Stimulated activated CD8-positive, alpha-beta memory T cell treated with anti-CD3 and anti-CD28 coated beads, Interleukin-12 subunit alpha, Interleukin-12 subunit beta, amount 100 ng/mL, for 1 hour (primary cell): Measurements from ENCODE around the gene CIDEB.

Experiments used
- DNase-seq: peaks from one replicate; pipeline ENCODE4 v3.0.0-alpha.2; 2020; ENCODE audit warnings: low read depth

CIDEB gene

DNA sequence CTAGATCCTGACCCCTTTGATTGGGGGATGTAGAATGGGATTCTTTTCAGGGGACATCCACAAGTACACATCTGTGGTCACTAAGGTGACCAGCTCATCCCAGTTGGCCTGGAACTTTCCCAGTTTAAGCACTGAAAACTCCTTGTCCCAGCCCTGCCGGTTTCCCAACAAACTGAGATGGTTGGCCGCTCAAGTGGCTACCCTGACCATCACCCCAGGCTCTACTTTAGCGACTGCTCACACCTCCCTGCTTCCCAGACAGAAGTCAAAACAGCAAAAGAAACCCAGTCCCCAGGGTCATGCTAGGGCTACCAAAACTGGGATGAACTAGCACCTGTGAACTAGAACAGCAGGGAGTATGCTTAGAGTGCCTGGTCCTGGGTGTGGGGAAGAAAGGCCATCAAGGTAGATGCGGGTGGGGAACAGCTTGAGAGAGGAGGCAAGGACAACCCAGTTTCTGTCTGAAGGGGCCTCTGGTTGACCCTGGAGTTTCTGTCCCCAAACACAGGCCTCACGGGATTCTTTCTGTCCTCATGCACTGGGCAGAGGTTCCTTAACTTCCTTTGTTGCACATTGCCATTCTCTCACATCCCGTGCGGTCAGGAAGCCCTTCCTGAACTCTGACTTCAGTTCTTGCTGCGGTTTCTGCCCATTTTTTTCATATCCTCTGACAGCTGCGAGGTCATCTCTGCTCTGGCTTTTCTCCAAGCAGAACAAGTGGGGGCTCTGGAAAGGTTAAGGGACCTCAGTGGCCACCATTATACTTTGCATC lies 5.1 kb upstream of the CIDEB start:
- DNase-seq = no peak

DNA sequence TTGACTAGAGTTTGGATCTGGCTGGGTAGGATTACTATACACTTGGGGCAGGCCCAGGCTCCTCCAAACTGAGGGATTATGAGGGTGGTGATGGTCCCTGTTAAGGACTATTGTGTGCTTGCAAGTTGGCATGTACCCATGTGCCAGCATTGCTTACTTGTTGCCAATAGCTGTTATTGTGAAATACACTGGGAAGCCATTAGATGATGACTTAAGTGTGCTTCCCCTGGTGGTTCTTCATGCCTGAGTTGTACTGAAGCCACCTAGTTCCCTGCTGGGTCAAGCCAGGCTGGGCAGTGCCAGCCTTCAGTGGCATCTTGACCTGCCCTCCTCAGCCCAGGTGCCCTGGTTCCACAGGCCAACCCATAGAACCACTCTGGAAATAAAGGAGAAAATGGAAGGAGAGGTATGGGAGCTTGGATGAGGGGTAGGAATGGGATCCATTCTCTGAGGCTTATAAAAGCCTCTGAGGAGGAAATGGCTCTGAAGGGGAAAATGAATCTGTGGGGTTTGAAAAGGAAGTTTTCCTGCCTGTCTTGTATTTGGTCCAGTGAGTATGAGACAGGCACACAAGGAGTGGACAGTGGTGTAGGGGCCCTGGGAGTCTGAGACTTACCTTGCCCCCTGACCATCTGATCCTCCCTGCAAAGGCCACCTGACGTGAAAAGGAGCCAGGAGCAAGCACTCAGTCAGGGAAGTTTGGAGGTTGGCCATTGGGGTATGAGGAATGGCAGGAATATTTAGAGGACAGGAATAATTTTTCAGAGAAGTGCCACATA lies 4.2 kb upstream of the CIDEB start:
- no peak for DNase-seq

DNA sequence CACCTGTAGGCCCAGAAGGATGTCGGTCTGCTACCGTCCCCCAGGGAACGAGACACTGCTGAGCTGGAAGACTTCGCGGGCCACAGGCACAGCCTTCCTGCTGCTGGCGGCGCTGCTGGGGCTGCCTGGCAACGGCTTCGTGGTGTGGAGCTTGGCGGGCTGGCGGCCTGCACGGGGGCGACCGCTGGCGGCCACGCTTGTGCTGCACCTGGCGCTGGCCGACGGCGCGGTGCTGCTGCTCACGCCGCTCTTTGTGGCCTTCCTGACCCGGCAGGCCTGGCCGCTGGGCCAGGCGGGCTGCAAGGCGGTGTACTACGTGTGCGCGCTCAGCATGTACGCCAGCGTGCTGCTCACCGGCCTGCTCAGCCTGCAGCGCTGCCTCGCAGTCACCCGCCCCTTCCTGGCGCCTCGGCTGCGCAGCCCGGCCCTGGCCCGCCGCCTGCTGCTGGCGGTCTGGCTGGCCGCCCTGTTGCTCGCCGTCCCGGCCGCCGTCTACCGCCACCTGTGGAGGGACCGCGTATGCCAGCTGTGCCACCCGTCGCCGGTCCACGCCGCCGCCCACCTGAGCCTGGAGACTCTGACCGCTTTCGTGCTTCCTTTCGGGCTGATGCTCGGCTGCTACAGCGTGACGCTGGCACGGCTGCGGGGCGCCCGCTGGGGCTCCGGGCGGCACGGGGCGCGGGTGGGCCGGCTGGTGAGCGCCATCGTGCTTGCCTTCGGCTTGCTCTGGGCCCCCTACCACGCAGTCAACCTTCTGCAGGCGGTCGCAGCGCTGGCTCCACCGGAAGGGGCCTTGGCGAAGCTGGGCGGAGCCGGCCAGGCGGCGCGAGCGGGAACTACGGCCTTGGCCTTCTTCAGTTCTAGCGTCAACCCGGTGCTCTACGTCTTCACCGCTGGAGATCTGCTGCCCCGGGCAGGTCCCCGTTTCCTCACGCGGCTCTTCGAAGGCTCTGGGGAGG lies 3.1 kb upstream of the CIDEB start, which contains the start of gene LTB4R:
Gene LTB4R, plus strand, starts transcription at position 857 of the 959 bp plus-strand sequence. CDS start 4,150 bp downstream, outside the sequence.
- peak; percentile 22 for DNase-seq

DNA sequence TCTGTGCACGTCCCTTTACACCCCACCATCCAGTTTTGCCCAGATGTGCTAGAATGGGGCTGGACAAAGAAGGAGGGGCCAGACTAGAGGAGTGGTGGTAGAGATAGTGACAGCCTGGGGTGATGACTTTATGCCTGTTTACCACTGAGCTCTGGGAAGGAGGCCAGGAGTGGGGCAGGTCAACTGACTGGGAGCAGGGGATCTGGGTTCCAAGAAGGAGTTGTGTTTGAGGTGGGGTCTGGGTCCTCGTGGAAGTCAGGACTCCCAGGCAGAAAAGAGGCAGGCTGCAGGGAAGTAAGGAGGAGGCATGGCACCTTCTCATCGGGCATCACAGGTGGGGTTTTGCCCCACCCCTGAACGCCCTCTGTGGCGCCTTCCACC lies 2.5 kb upstream of the CIDEB start:
- no peak for DNase-seq

DNA sequence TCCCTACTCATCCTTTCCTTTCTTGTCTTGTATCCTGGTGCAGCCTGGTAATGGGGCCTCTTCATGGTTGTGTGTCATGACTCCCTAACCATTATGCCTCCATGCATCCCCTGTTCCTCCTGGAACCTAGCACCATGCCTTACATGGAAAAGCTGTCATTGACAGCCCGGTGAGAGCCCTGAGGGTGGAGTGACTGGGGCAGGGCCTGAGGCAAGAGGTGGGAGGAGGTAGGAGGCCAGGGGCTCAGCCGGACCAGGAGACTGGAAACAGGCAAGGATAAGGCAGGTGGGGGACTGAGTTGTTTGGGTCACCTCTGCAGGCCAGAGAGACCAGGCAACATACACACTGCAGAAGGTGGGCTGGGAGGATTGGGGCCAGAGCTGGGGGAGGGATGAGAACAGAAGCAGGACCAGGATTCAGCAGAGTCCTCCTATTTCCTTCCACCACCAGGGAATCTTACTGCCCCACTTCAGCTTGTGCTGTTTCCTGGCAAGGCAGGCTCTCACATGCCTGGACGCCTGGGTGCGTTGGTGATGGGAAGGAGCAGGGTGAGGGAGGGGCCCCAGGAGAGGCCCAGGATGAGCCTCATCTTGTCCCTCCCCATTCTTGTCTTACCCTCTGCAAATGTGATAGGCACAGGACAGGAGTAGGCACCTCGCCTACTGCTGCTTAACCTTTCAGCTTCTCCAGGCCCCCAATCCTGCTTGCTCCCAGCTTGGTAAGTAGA lies 1.9 kb upstream of the CIDEB start, which contains the start of gene LTB4R2:
Gene LTB4R2, plus strand, starts transcription at position 603 of the 727 bp plus-strand sequence. CDS start 525 bp downstream, outside the sequence.
- DNase-seq = no peak

DNA sequence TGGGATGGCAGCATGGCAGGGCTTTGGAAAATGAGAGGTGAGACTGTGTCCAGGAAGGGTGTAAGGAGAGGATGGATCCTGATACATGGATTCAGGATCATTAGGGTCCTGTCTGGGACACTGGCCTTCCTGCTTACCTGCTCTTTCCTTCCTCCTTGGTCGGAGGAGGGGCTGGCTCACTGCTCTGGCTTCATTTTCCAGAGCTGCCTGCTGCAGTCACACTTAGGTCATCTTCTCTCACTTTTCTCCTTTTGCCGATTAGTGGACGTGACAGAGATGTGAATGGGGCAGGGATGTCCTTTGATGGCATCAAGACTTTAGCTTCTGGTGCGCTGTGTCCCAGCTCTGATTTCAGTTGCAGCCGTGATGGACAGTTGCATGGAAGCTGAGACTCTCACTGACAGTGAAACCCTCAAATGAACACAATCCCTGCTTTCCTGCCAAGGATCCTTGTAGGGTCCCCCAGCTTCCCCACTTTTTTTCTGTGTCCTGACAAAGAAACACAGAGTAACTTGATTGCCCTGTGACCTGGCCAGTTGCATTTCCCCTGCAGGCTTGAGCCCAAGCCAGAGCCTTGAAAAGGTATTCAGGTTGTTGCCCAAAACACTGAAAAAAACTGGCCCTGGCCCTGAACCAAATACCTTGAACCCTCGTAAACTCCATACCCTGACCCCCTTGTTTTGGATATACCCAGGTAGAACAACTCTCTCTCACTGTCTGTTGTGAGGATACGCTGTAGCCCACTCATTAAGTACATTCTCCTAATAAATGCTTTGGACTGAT lies 756 bp upstream of the CIDEB start:
- no peak for DNase-seq

DNA sequence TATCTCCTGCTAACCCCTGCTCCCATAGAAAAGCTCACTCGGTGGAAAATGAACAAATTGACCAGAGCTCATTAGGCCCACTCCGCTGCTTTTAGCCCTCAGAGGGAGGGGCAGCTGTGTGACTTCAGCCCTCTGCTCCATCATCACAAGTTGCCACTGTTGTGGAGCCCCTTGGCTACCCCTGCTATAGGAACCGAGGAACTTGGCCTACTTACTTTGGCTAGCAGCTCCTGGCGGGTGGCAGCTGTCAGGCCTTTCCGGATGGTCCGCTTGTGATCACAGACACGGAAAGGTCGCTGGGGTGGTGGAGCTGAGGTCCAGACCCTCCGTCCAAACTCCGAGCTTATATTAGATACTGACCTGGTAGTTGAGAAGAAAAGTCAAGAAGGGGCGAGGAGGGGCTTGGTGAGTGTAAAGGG lies 612 bp downstream of the CIDEB start:
- DNase-seq = no peak

DNA sequence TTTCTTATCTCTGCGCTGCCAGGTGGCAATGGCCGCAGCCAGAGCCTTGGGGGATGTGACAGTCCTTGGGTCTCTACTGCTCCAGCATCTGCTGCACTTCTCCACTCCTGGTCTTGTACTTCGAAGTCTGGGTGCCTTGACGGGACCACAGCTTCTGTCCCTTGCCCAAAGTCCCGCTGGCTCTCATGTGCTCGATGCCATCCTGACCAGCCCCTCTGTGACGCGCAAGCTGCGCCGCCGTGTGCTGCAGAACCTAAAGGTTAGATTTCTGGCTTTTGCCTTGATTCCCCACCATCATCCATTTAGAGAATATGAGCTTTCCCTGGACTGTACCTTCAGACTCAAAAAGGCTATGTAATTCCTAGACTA lies 3.8 kb downstream of the CIDEB start:
- no peak for DNase-seq

DNA sequence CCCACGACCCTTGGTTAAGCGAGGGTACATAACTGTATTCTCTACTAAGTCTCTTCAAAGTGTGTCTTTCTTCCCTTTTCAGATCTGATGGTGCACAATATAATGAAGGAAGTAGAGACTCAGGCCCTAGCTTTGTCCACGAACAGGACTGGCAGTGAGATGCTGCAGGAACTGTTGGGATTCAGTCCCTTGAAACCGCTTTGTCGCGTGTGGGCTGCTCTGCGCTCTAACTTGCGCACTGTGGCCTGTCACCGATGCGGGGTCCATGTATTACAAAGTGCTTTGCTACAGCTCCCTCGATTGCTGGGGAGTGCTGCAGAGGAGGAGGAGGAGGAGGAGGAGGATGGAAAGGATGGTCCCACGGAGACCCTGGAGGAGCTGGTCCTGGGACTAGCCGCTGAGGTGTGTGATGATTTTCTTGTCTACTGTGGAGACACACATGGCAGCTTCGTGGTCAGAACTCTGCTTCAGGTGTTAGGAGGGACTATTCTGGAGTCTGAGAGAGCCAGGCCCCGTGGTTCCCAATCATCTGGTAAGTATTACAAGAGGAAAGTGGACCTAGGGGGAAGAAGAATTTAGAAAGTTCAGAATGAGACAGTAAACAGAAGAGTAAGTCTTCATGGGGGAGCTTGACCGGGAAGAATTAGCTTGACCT lies 7.3 kb downstream of the CIDEB start:
- no peak for DNase-seq

DNA sequence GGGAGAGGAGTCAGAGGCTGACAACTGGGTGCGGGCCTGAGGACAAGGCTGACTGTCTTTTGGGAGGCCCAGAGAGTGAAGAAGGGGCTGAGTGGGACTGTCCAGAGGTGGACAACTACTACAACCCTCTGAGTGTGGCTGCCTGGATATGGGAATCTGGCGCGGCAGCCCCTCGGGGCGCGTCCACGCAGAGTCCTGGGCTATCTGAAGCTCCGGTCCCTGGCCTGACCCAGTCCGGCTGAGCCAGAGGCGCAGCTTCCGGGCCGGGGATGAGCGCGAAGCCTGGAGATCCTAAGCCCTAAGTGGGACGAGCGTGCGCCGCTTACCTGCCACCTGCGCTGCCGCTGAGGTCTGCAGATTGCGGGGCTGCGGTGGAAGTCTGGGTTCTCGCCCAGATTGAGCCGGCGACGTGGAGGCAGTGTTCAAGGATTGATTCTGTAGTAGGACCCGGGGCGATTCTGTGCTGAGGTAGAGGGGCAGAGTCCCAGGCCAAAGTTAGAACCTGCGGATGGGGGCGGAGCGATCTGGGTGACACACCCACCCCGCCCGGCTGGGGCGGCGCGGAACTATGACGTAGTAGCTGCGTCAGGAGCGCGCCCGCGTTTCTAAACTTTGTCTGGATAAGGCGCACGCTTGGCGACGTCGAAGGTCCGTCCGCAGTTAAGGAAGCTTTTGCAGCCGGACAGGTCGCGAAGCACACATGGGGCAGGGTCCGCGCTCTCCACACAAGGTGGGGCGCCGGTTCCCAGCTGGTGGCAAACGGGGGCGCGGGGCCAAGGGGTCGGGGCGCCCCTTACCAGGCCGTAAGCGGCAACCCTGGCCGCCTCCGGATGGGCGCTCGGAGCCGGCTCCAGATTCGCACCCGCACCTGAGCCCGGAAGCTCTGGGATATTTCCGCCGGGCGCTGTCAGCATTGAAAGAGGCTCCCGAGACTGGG lies 8.3 kb downstream of the CIDEB start, which contains the start of the genes DHRS1 and NOP9:
Gene DHRS1, minus strand, starts transcription at position 526 of the 937 bp plus-strand sequence. CDS start 674 bp downstream, outside the sequence.
Gene NOP9, plus strand, starts transcription at position 596 of the 937 bp plus-strand sequence. Its CDS starts 105 bp downstream, at position 701.
- peak; percentile 89 for DNase-seq

DNA sequence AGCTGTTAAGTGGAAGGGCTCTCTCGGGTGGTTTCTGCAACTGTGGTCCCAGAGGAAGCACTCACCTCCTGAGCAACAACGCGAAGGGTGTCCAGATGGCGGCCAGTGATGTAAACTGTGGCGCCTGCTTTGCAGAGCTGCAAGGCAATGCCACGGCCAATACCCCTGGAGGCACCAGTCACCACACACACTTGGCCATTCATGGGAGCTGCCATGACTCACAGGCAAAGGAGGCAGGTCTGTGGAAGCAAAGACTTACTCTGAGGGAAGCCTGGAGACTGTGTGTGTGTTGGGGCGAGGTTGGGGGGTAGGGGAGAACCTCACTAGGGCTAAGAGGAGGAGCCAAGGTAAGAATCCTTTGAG lies 8.9 kb downstream of the CIDEB start:
- DNase-seq = no peak

DNA sequence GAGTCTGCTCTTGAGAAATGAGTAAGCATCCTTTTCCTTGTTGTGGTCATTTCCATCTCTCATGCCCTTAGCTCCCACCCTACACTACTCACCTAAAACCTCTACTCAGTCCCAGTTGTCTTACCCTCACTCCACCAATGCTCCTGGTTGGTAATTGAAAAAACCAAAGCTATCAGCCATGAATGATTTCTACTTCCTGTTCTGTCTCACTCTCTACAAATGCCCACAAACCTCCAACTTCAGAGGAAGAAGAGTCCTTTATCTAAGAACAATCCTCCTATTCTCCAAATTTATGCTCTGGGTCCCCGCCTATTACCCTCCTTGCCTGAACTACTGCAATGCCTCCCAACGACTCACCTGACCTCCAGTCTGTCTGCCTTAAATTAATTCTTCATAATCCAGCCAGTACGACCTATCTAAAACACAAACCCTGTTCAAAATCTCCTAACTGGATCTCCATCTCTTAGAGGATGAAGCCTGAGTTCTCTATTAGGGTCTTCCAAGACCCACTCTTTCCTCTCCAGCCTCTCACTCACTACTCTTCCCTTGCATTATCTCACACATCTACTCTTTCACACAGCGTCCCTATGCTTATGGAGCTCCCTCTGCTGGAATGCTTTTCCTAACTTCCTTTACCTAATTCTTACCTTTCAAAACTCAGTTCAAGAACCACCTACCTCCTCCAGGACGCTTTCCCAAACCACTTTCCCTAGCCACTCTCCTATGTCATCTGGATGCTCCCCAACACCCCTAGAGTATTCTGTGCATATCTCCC lies 10.4 kb downstream of the CIDEB start:
- no peak for DNase-seq

DNA sequence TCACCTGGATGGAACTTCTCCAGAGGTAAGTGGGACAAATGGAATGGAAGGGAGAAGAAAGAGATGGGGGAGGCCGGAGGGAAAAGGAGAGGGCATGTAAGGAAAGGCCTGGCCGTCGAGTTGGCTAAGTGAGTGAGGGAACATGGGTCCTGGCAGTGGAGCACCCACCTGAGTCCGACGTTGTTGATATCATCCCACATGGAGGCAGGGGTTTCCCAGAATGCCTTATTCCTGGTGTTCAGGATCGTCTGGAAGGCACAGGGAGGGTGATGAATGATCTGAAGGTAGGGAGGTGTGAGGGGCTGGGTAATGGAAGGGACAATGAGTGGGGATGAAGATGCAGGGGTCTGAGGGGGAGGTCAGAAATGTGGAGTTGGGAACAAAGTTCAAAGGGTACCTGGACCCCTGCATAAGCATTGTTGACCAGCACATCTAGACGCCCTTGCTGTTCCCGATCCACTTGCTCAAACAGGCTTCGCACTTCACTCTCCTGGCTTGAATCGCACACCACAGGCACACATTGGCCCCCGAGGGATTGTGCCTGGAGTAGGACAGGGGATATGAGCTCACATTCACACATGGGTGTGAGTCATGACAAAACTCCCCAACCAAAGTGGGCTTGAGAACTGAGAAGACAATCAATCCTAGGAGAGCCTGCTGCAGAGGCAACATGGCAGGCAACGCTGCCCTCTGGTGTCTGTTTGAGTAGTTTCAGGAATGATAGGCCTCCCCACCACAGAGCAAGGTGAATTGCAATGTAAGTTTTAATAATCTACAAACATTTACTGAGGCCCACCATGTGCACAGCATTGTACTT lies 11.2 kb downstream of the CIDEB start:
- DNase-seq = peak; percentile 53

DNA sequence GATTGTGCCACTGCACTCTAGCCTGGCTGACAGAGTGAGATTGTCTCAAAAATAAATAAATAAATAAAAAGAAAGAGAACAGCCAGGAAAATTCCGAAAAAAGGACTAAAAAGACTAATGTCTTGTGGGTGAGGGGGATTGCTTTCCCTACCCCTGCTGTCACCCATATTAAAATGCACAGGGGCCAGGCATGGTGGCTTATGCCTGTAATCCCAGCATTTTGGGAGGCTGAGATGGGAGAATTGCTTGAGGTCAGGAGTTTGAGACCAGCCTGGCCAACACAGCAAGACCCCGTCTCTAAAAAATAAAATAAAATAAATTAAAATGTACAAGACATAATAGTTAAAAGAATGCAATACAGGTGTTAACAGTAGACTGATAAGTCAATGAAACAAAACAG lies 14.3 kb downstream of the CIDEB start:
- DNase-seq = no peak

DNA sequence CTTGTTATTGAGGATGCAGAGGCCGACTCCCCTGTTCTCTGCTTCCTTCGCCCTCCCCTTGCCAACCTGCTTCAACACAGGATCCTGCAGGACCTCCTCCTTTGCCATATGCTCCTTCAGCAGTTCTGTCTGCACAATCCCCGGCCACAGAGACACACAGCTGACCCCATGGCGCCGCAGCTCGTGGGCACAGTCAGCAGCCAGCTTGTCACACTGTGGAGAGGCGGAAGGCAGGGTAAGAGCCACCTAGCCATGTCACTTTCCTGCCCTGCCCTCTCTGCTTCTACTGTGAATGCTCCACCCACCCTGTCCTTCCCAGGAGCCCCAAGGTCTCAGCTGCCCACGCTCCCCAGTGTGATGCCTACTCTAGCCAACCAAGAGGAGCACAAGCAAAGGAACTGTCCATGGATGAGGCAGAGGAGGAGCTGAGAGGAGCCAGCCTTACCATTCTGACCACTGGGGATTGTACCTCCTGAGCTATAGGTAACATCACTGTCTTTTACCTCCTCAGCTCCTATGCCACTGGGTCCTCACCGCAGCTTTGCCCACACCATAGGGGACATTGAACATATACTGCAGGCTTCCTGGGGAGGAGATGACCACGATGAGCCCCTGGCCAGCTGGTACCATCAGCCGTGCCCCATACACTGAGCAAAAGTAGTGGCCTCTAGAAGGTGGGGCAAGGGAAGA lies 15.5 kb downstream of the CIDEB start:
- DNase-seq = no peak

DNA sequence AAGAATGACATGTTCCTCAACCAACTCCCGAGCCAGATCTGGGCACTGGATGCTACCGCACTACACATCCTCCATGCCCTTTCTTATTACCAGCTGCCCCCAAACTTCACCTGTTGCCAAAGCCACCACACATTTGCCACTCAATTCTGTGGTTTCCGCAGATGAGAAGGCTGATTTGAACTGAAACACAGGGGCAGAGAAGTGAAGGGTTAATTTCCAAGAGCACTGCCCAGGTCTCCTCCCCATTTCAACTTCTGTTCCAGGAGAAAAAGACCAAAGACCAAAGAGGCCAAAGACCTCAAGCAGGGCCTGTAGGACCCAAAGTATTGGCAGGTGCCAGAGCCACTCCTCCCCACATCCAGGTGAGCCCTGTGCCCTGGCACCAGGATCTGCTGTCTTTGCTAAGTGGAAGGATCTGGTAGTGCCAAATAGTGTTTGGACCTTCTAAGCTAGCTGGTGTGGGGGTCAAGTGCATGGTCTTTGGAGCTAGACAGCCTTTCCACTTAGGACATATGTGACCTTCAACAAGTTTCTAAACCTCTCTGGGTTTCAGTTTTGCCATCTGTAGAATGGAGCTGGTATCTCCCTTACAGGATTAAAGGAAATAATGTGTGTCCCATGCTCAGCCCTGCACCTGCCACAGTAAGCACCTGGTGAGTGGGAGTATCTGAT lies 16.2 kb downstream of the CIDEB start:
- DNase-seq = no peak
